Activated CD4-positive, alpha-beta T cell treated with anti-CD3 and anti-CD28 coated beads, Interleukin-2, amount 10 ng/mL, durations not matched to agents 7 days and 5 days (primary cell): Measurements from ENCODE around the gene NAP1L4. TPM values are rescaled to one million over a fixed set of nuclear protein-coding genes. Genes with fewer than 3 reads are reported as not detected.

Experiments
- CTCF ChIA-PET: fragments of 350-600 bp; sonication (Branson Sonifier 250); formaldehyde crosslinking; loops from one replicate; lab custom pipeline; 2021; ENCODE audit warnings: antibody characterized with exemption; lab: Charles Lee
- POLR2A ChIA-PET: fragments of 350-600 bp; sonication (Branson Sonifier 250); formaldehyde crosslinking; loops from one replicate; lab custom pipeline; 2021; ENCODE audit warnings: antibody characterized with exemption; lab: Charles Lee
- DNase-seq: peaks from one replicate; pipeline ENCODE4 v3.0.0-alpha.2; 2020
- H3K27ac Mint-ChIP-seq: one replicate; pipeline ENCODE4 v1.8.0; 2021; ENCODE audit warnings: mild to moderate bottlenecking, moderate library complexity, mixed read lengths
- H3K27me3 Mint-ChIP-seq: one replicate; pipeline ENCODE4 v1.8.0; 2021; ENCODE audit warnings: mixed read lengths
- H3K36me3 Mint-ChIP-seq: one replicate; pipeline ENCODE4 v1.8.0; 2021; ENCODE audit warnings: low read depth, mixed read lengths
- H3K4me1 Mint-ChIP-seq: one replicate; pipeline ENCODE4 v1.8.0; 2021; ENCODE audit warnings: mixed read lengths
- H3K4me3 Mint-ChIP-seq: one replicate; pipeline ENCODE4 v1.8.0; 2021; ENCODE audit warnings: mild to moderate bottlenecking, moderate library complexity, mixed read lengths
- H3K9me3 Mint-ChIP-seq: one replicate; pipeline ENCODE4 v1.8.0; 2021; ENCODE audit warnings: mixed read lengths
- total RNA-seq, 2 experiments: library from RNA; stranded (reverse); gene quantifications; one replicate each; pipeline ENCODE4 v1.2.3, GENCODE V29; 2021

NAP1L4 gene
- total RNA-seq, 2 experiments from 2014 or later = 354 to 367 TPM

- peaks cover 61% of the 10 kb centered on the region for H3K4me1 Mint-ChIP-seq
- H3K4me3 Mint-ChIP-seq = no peak overlapping the region
- POLR2A ChIA-PET = no interaction called here
- no peaks in the 10 kb centered on the region for H3K9me3 Mint-ChIP-seq
- peaks cover 60% of the 10 kb centered on the region for H3K36me3 Mint-ChIP-seq
- no peaks in the 10 kb centered on the region for H3K27me3 Mint-ChIP-seq
- no peak for DNase-seq
- peak overlapping the region; percentile 90 for H3K27ac Mint-ChIP-seq
- CTCF ChIA-PET = interaction anchor here (1.5 to 1.8 kb wide), 2 partner anchors 12 to 20 kb away, joined by 3 to 4 read pairs; no protein-coding TSS in a partner anchor
Observed at GRCh38 chr11:3008746-3009336, 16.7 kb upstream of the NAP1L4 start.

- CTCF ChIA-PET = interaction anchor here (1.1 to 1.5 kb wide), 2 partner anchors 10 to 18 kb away, joined by 3 to 4 read pairs; no protein-coding TSS in a partner anchor
- no peaks in the 10 kb centered on the region for H3K27me3 Mint-ChIP-seq
- POLR2A ChIA-PET = no interaction called here
- no peak overlapping the region for H3K4me3 Mint-ChIP-seq
- no peak for DNase-seq
- no peaks in the 10 kb centered on the region for H3K9me3 Mint-ChIP-seq
- peak overlapping the region; percentile 19 for H3K27ac Mint-ChIP-seq
- H3K4me1 Mint-ChIP-seq = peaks cover 50% of the 10 kb centered on the region
- peaks cover 70% of the 10 kb centered on the region for H3K36me3 Mint-ChIP-seq
Observed at GRCh38 chr11:3007404-3008010, 15.4 kb upstream of the NAP1L4 start.

GRCh38 chr11:3006505-3007260 lies 14.6 kb upstream of the NAP1L4 start:
- no peaks in the 10 kb centered on the region for H3K9me3 Mint-ChIP-seq
- POLR2A ChIA-PET = no interaction called here
- H3K36me3 Mint-ChIP-seq = peaks cover 71% of the 10 kb centered on the region
- H3K4me1 Mint-ChIP-seq = peaks cover 42% of the 10 kb centered on the region
- peak overlapping the region; percentile 25 for H3K27ac Mint-ChIP-seq
- no peaks in the 10 kb centered on the region for H3K27me3 Mint-ChIP-seq
- H3K4me3 Mint-ChIP-seq = no peak overlapping the region
- no peak for DNase-seq
- CTCF ChIA-PET = interaction anchor here (1.1 to 1.5 kb wide), 2 partner anchors 9 to 18 kb away, joined by 3 to 4 read pairs; no protein-coding TSS in a partner anchor

GRCh38 chr11:3004481-3004880 lies 12.4 kb upstream of the NAP1L4 start:
- ChIA-PET POLR2A (no interaction called here), CTCF (interaction anchor here (0.6 to 4.9 kb wide), 5 partner anchors 8 to 768 kb away, joined by 3 to 18 read pairs (median 4); no protein-coding TSS in a partner anchor)
- DNase-seq = no peak
- Mint-ChIP-seq H3K4me1 (peaks cover 22% of the 10 kb centered on the region), H3K4me3 (no peak overlapping the region), H3K27me3 (no peaks in the 10 kb centered on the region), H3K9me3 (no peaks in the 10 kb centered on the region), H3K36me3 (peaks cover 69% of the 10 kb centered on the region), H3K27ac (peak overlapping the region; percentile 43)

GRCh38 chr11:3003396-3004231 lies 11.5 kb upstream of the NAP1L4 start:
- Mint-ChIP-seq H3K27me3 (no peaks in the 10 kb centered on the region), H3K9me3 (no peaks in the 10 kb centered on the region), H3K36me3 (peaks cover 63% of the 10 kb centered on the region), H3K27ac (no peak overlapping the region), H3K4me3 (no peak overlapping the region), H3K4me1 (peaks cover 16% of the 10 kb centered on the region)
- ChIA-PET CTCF (interaction anchor here (1.1 to 4.9 kb wide), 4 partner anchors 9 to 84 kb away, joined by 3 to 18 read pairs (median 5); no protein-coding TSS in a partner anchor), POLR2A (no interaction called here)
- DNase-seq = no peak

- no peak overlapping the region for H3K4me3 Mint-ChIP-seq
Observed at GRCh38 chr11:3002871-3003270, 10.7 kb upstream of the NAP1L4 start.

GRCh38 chr11:3002351-3002861 lies 10.3 kb upstream of the NAP1L4 start:
- no peak for DNase-seq
- Mint-ChIP-seq H3K36me3 (peaks cover 54% of the 10 kb centered on the region), H3K27me3 (no peaks in the 10 kb centered on the region), H3K27ac (peak overlapping the region; percentile 77), H3K4me1 (peaks cover 11% of the 10 kb centered on the region), H3K4me3 (no peak overlapping the region), H3K9me3 (no peaks in the 10 kb centered on the region)
- CTCF ChIA-PET = interaction anchor here (2.1 to 4.9 kb wide), 2 partner anchors 8 to 12 kb away, joined by 6 to 18 read pairs; no protein-coding TSS in a partner anchor
- POLR2A ChIA-PET = no interaction called here

More at GRCh38 chr11:3002871-3003270, 10.7 kb upstream of the NAP1L4 start:
- H3K9me3 Mint-ChIP-seq = no peaks in the 10 kb centered on the region
- peak overlapping the region; percentile 77 for H3K27ac Mint-ChIP-seq
- POLR2A ChIA-PET = no interaction called here
- CTCF ChIA-PET = interaction anchor here (1.7 to 4.9 kb wide), 3 partner anchors 8 to 12 kb away, joined by 4 to 18 read pairs (median 6); no protein-coding TSS in a partner anchor
- peaks cover 59% of the 10 kb centered on the region for H3K36me3 Mint-ChIP-seq
- peaks cover 13% of the 10 kb centered on the region for H3K4me1 Mint-ChIP-seq
- H3K27me3 Mint-ChIP-seq = no peaks in the 10 kb centered on the region
- no peak for DNase-seq

GRCh38 chr11:3001496-3001895 lies 9.4 kb upstream of the NAP1L4 start:
- CTCF ChIA-PET = interaction anchor here (0.8 to 4.9 kb wide), 4 partner anchors 9 to 35 kb away, joined by 3 to 18 read pairs (median 4); partner anchors contain the start of gene NAP1L4
- DNase-seq = no peak
- no peak overlapping the region for H3K27ac Mint-ChIP-seq
- peaks cover 54% of the 10 kb centered on the region for H3K36me3 Mint-ChIP-seq
- peaks cover 5% of the 10 kb centered on the region for H3K4me1 Mint-ChIP-seq
- no peaks in the 10 kb centered on the region for H3K9me3 Mint-ChIP-seq
- H3K27me3 Mint-ChIP-seq = no peaks in the 10 kb centered on the region
- H3K4me3 Mint-ChIP-seq = no peak overlapping the region
- POLR2A ChIA-PET = no interaction called here

GRCh38 chr11:3000032-3000961 lies 8.2 kb upstream of the NAP1L4 start:
- Mint-ChIP-seq H3K27ac (no peak overlapping the region), H3K4me1 (no peaks in the 10 kb centered on the region), H3K27me3 (no peaks in the 10 kb centered on the region), H3K9me3 (no peaks in the 10 kb centered on the region), H3K36me3 (peaks cover 50% of the 10 kb centered on the region), H3K4me3 (no peak overlapping the region)
- DNase-seq = no peak
- CTCF ChIA-PET = interaction anchor here (0.5 to 4.9 kb wide), 5 partner anchors 8 to 53 kb away, joined by 3 to 18 read pairs (median 4); partner anchors contain the start of gene NAP1L4
- POLR2A ChIA-PET = no interaction called here

GRCh38 chr11:2999464-2999998 lies 7.4 kb upstream of the NAP1L4 start:
- Mint-ChIP-seq H3K27ac (no peak overlapping the region), H3K9me3 (no peaks in the 10 kb centered on the region), H3K4me3 (no peak overlapping the region), H3K4me1 (peaks cover under 1% of the 10 kb centered on the region), H3K27me3 (no peaks in the 10 kb centered on the region), H3K36me3 (peaks cover 47% of the 10 kb centered on the region)
- POLR2A ChIA-PET = no interaction called here
- CTCF ChIA-PET = interaction anchor here (1.0 kb wide), 1 partner anchor 11 kb away, joined by 3 read pairs; no protein-coding TSS in a partner anchor
- no peak for DNase-seq
